ENCODE data around the gene CASP8.

DNA sequence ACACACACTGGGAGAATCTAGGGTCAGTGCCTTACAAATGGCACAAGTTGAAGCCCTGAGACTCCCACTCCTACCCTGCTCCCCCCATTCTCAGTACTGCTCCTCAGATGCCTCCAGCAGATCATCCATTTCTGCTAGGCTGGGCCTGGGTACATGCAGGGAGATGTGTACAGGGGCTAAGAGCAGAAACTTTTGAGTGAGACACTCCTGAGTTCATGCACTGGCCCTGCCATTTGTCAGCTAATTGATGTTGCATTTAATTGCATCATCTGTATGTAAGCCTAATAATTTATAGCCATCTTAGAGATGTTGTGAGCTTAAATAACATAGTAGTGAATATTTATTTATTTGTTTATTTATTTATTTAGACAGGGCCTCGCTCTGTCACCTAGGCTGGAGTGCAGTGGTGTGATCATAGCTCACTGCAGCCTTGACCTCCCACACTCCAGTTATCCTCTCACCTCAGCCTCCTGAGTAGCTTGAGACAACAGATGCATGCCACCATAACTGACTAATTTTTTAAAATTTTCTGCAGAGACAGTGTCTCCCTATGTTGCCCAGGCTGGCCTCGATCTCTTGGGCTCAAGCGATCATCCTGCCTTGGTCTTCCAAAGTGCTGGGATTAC lies 4.8 kb upstream of the CASP8 start:
- no peak for TF ChIP-seq NFATC3 (IDR thresholded peaks at IDR 0.05)
- TF ChIP-seq TRIM28 (IDR thresholded peaks at IDR 0.05), result no peak
